Endothelial cell (in vitro differentiated cells): ENCODE measurements around the gene ZFAND3. TPM values are rescaled to one million over a fixed set of nuclear protein-coding genes. Genes with fewer than 3 reads are reported as not detected.

Experiments used
- DNase-seq: peaks from one replicate; pipeline ENCODE4 v3.0.0; 2021; ENCODE audit warnings: low spot score
- H3K27ac Mint-ChIP-seq: one replicate; pipeline ENCODE4 v1.8.0; 2021; ENCODE audit warnings: mixed read lengths, inconsistent platforms; ENCODE audit not compliant: unreplicated experiment
- H3K27me3 Mint-ChIP-seq: one replicate; pipeline ENCODE4 v1.8.0; 2021; ENCODE audit warnings: mild to moderate bottlenecking, moderate library complexity, mixed read lengths, inconsistent platforms; ENCODE audit not compliant: unreplicated experiment
- H3K36me3 Mint-ChIP-seq: one replicate; pipeline ENCODE4 v1.8.0; 2021; ENCODE audit warnings: mild to moderate bottlenecking, low read depth, mixed read lengths, inconsistent platforms; ENCODE audit not compliant: unreplicated experiment
- H3K4me1 Mint-ChIP-seq: one replicate; pipeline ENCODE4 v1.8.0; 2021; ENCODE audit warnings: mild to moderate bottlenecking, mixed read lengths, inconsistent platforms; ENCODE audit not compliant: unreplicated experiment
- H3K4me3 Mint-ChIP-seq: one replicate; pipeline ENCODE4 v1.8.0; 2021; ENCODE audit warnings: mild to moderate bottlenecking, mixed read lengths, inconsistent platforms; ENCODE audit not compliant: unreplicated experiment
- H3K9me3 Mint-ChIP-seq: one replicate; pipeline ENCODE4 v1.8.0; 2021; ENCODE audit warnings: mixed read lengths, inconsistent platforms; ENCODE audit not compliant: unreplicated experiment
- CTCF ChIP-seq: fragments of 200-600 bp; sonication (generic); IDR thresholded peaks from one replicate; pipeline ENCODE4 v1.5.0; 2021; ENCODE audit warnings: antibody characterized with exemption; ENCODE audit not compliant: unreplicated experiment
- total RNA-seq: library from RNA; stranded (reverse); fragmentation: NEBNext Ultra II Directional; extraction: Animal tissue kit (Norgen Biotek cat#: 25700); gene quantifications from one replicate; pipeline ENCODE4 v1.2.1, GENCODE V29; 2021; ENCODE audit not compliant: unreplicated experiment

ZFAND3 gene
- total RNA-seq, 1 donor from 2014 or later, result 96.3 TPM

- no peak for TF ChIP-seq CTCF
- Mint-ChIP-seq H3K4me3 (no peak overlapping the region), H3K4me1 (no peaks in the 10 kb centered on the region), H3K9me3 (no peaks in the 10 kb centered on the region), H3K36me3 (no peaks in the 10 kb centered on the region), H3K27ac (no peak overlapping the region), H3K27me3 (peaks cover 3% of the 10 kb centered on the region)
- no peak for DNase-seq
These were observed 20.9 kb upstream of the ZFAND3 start for GRCh38 chr6:37798436-37799262.

- Mint-ChIP-seq H3K9me3 (no peaks in the 10 kb centered on the region), H3K4me3 (no peak overlapping the region), H3K27me3 (peaks cover 4% of the 10 kb centered on the region), H3K36me3 (no peaks in the 10 kb centered on the region), H3K4me1 (no peaks in the 10 kb centered on the region), H3K27ac (no peak overlapping the region)
- TF ChIP-seq CTCF, result no peak
- DNase-seq, result no peak
These were observed 20.3 kb upstream of the ZFAND3 start for GRCh38 chr6:37799263-37799644.

- H3K9me3 Mint-ChIP-seq, result no peaks in the 10 kb centered on the region
- H3K36me3 Mint-ChIP-seq, result no peaks in the 10 kb centered on the region
- no peak for TF ChIP-seq CTCF
- no peaks in the 10 kb centered on the region for H3K4me1 Mint-ChIP-seq
- H3K4me3 Mint-ChIP-seq, result no peak overlapping the region
- no peak overlapping the region for H3K27ac Mint-ChIP-seq
- DNase-seq, result no peak
- H3K27me3 Mint-ChIP-seq, result peaks cover 4% of the 10 kb centered on the region
These were observed 18.6 kb upstream of the ZFAND3 start for GRCh38 chr6:37800703-37801604.

- Mint-ChIP-seq H3K36me3 (no peaks in the 10 kb centered on the region), H3K27me3 (peaks cover 4% of the 10 kb centered on the region), H3K4me3 (no peak overlapping the region), H3K9me3 (no peaks in the 10 kb centered on the region), H3K4me1 (no peaks in the 10 kb centered on the region), H3K27ac (no peak overlapping the region)
- TF ChIP-seq CTCF, result no peak
- DNase-seq, result no peak
These were observed 18.0 kb upstream of the ZFAND3 start for GRCh38 chr6:37801605-37801940.

- no peaks in the 10 kb centered on the region for H3K36me3 Mint-ChIP-seq
- H3K27me3 Mint-ChIP-seq, result peaks cover 4% of the 10 kb centered on the region
- no peaks in the 10 kb centered on the region for H3K9me3 Mint-ChIP-seq
- no peak overlapping the region for H3K4me3 Mint-ChIP-seq
- DNase-seq, result no peak
- H3K4me1 Mint-ChIP-seq, result no peaks in the 10 kb centered on the region
- H3K27ac Mint-ChIP-seq, result no peak overlapping the region
- no peak for TF ChIP-seq CTCF
These were observed 16.7 kb upstream of the ZFAND3 start for GRCh38 chr6:37802810-37803209.
